A549 treated with AZD9567 at 1 μM for 4 hours (cell line): ENCODE results near the gene MOV10L1. TPM values are rescaled to one million over a fixed set of nuclear protein-coding genes. Genes with fewer than 3 reads are reported as not detected.

ENCODE experiments used
- total RNA-seq: library from RNA; stranded (reverse); fragments of 200-300 nt; extraction: Qiagen RNA extraction; gene quantifications from 5 replicates; pipeline ENCODE4 v1.2.3, GENCODE V29; 2022; ENCODE audit not compliant: insufficient read depth

The MOV10L1 gene
- total RNA-seq = not detected in 5 replicates

DNA sequence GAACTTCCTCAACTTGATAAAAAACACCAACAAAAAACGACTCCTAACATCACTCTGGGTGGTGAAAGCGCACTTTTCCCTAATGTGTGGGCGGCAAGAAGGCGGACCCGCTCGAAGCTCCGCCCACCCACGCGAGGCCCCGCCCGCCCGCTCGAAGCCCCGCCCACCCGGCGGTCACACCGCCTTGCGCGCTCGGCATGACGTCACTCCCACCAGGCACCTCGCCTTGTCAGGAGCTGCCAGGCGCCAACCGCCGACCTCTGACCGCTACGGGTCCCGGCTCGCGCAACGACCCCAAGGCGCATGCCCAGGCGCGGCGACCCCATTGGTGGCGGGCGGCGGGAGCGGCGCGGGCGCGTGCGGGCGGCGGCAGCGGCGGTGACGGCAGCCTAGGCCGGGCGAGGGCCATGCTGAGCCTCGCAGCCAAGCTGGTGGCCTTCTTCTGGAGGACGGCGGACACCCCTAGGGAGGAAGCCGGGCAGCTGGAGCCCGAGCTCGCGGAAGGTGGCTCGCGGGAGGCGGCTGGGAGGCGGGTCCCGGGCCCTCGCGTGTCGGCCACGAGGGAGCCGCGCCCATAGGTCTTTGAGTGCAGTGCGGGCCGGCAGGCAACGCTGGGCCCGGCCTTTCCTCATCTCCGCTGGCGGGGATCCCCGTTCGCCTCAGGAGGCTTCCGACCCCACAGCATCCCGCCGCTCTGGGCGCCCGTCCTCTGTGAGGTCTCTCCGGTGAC lies at the start of gene MOV10L1:
Gene MOV10L1, plus strand, starts transcription at position 325 of the 730 bp plus-strand sequence. Its CDS starts 83 bp downstream, at position 408.

DNA sequence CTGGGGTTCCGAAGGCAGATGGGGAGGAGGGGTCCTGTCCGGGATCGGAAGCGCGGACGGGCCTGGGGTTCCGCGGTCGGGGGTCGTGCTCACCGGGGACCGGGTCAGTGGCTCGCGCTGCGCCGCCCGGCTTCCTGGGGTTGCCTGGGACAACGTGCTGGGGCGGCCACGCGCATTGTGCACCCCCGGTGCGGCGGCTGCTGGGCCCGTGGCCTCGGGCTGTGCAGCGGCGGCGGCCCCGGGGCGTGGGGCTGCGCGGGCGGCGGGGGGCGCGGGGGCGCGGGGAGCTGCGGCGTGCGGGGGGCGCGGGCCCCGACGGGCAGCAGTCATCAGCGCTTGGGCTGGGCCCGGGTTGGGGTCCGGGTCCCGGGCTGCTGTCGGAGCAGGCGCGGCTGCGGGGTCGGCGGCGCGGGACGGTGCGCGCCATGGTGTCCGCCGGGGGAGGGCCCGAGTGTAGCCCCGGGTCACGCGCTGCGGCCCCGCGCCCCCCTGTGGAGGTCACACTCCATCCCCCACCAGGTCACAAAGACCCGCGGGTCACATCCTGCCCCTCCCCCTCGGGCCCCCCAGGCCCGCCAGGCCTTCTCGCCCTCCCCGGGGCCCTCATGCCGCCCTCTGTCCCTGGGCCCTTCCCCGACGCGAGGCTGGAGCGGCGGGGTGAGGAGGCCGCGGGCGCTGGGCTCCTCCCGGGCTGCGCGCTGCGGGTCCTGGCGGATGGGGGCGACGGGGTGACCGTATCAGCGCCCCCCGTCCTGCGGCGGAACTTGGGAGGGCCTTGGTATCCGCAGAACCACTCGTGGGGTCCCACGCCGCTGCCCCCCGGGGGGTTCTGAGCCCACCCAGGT lies 31.5 kb upstream of the MOV10L1 start, which contains the start of gene TTLL8:
Gene TTLL8, minus strand, starts transcription at position 238 of the 845 bp plus-strand sequence.

DNA sequence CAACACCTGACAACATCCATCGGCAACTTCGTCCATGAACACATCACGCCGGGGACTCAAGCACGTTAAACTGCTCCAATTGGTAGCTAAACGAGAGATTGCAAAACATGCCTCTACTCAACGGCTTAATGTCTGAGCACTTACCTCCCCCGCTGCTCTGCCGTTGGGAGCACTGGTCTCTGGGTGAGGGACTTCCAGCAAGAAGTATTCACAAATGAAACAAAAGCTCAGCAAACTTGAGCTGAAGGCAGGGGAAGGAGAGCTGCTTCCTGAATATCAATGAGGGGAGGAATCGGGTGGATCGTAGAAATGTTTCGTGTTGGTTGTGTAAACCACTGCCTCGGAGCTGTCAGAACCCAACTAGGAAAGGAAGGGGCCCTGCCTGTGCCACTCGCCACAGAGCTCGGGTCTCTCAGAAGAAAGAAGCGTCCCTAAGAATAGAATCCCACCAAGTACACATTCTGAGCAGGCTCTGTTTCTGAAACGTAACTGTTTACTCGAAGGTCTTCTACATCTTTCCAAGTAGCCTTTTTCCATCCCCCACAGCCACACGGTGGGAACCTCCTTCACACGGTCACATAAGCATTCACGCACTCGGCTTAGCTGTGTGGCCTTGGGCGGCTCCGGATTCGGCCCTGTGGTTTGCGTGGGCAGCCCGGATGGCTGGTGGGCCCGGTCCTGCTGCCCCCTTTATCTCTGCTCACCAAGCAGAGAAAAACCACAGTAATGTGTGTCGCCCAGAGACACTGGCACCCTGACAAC lies 4.4 kb upstream of the MOV10L1 start, which contains the start of gene MLC1:
Gene MLC1, minus strand, starts transcription at position 216 of the 762 bp plus-strand sequence. CDS start 524 bp downstream, outside the sequence.

DNA sequence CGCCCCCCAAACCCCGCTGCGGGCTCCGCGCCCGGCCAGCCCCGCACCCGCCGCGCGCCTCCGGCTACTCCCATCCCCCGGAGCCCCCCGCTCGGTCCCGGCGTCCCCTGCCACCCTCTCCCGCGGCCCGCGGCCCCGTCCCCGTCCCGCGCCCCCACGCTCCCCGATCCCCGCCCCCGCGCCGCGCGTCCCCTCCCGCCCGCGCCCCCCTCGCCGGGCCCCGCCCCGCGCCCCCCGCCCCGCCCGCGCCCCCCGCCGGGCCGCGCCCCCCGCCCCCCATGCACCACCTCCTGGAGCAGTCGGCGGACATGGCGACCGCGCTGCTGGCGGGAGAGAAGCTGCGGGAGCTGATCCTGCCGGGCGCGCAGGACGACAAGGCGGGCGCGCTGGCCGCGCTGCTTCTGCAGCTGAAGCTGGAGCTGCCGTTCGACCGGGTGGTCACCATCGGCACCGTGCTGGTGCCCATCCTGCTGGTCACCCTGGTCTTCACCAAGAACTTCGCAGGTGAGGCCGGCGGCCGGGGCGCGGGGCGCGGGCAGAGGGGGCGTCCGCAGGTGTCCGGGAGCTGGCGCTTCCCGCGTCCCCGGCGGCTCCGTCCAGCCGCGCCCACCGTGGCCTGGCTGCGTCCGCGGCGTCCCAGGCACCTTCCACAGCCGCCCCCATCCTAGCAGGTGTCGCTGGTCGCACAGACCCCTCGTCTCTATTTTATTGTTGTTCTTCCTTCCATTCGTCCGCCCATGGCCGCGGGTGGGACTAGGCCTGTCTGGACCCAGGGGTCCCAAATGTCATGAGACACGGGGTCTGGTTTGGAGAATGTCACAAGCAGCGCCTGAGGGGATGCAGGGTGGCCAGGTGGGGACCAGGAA lies 80.9 kb downstream of the MOV10L1 start, which contains the start of gene PANX2:
Gene PANX2, plus strand, starts transcription at position 279 of the 866 bp plus-strand sequence. Its CDS starts 0 bp downstream, at position 279.

DNA sequence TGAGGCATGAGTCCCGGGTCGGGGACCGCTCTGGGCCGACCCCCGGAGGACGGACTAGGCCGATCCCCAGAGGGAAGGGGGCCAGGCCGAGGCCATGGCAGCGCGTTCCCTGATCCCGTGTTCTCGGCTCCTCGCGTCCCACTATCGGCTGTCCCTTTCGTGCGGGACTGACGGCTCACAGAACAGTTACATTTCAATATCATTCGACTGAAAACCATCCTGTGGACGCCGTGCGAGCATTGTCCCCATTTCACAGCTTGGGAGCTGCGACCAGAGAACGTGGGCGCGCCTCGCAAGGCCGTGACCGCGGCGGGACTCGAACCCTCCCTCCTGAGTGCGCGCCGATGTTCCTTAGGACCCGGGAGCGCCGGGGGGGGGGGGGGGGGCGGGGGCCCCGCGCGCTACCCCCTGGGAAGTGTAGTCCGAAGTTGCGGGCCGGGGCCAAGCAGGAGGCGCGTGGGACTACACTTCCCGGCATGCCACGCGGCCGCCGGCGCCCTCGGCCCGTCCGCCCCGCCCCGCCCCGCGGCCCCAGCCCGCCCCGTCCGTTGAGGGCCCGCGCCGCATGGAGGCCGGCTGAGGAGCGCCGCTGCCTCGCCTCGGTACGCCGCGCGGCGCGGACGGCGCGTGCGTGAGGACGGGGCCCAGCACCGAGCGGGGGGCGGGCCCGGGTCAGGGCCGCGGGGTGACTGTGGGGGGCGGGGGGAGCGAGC lies 95.7 kb downstream of the MOV10L1 start, which contains the start of gene TRABD:
Gene TRABD, plus strand, starts transcription at position 539 of the 713 bp plus-strand sequence. CDS start 7,148 bp downstream, outside the sequence.

DNA sequence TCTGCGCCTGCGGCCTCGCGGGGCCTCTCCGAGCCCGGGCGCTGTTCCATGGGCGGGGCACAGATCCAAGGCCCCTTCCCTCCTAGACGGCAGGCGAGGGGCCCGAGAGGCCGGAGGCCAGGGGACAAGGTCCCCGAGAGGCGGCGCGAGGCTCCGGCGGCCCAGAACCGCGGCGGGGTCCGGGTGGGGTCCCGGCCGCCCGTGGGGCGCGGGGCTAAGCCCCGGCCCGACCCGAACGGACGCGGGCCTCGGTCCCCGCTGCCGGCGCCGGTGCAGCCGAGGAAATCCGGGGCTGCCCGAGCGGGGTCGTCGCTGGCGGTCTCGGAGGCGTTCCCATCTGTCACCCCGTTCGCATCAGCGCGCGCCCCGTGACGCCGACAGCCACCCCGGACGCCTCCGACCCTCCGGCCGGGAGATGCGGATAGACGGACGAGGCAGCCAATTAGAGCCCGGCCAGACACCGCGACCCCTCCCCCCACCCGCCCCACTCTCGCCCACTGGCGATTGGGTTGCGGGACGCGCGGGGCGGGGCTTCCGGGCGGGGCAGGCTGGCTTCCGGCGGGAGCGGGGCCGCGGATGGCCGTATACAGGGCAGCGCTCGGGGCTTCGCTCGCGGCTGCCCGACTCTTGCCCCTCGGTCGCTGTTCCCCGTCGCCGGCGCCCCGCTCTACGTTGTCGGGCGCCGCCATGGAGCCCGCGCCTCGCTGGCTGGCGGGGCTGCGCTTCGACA lies 110.8 kb downstream of the MOV10L1 start, which contains the start of gene SELENOO:
Gene SELENOO, plus strand, starts transcription at position 551 of the 730 bp plus-strand sequence. Its CDS starts 26 bp downstream, at position 577.

Other genes starting within 250 kb of the MOV10L1 start
- 10.7 to 13.0 TPM (median 12.2 TPM) in 5 replicates for gene ZBED4, start 236.2 kb upstream of the MOV10L1 start, total RNA-seq
- 9.2 to 11.9 TPM (median 10.0 TPM) in 5 replicates for gene ALG12, start 171.6 kb upstream of the MOV10L1 start, total RNA-seq
- 19.1 to 30.5 TPM (median 29.0 TPM) in 5 replicates for gene CRELD2, start 171.4 kb upstream of the MOV10L1 start, total RNA-seq
- gene PIM3, start 129.2 kb upstream of the MOV10L1 start, total RNA-seq = 27.6 to 74.8 TPM (median 71.5 TPM) in 5 replicates
- gene IL17REL, start 77.2 kb upstream of the MOV10L1 start, total RNA-seq = 0.03 to 0.05 TPM (median 0.04 TPM) in 3 of 5 replicates, not detected in the others
- gene TTLL8, start 31.7 kb upstream of the MOV10L1 start, total RNA-seq = not detected in 5 replicates
- not detected in 5 replicates for gene MLC1, start 4.6 kb upstream of the MOV10L1 start, total RNA-seq
- gene PANX2, start 80.7 kb downstream of the MOV10L1 start, total RNA-seq = 3.7 to 6.1 TPM (median 5.7 TPM) in 5 replicates
- 22.1 to 36.4 TPM (median 35.5 TPM) in 5 replicates for gene TRABD, start 95.9 kb downstream of the MOV10L1 start, total RNA-seq
- 9.7 to 22.0 TPM (median 20.0 TPM) in 5 replicates for gene SELENOO, start 111.0 kb downstream of the MOV10L1 start, total RNA-seq
- gene TUBGCP6, start 155.0 kb downstream of the MOV10L1 start, total RNA-seq = 3.7 to 13.2 TPM (median 12.8 TPM) in 5 replicates
- 9.1 to 13.8 TPM (median 13.0 TPM) in 5 replicates for gene HDAC10, start 161.3 kb downstream of the MOV10L1 start, total RNA-seq
- gene MAPK12, start 171.7 kb downstream of the MOV10L1 start, total RNA-seq = 15.3 to 28.9 TPM (median 26.4 TPM) in 5 replicates
- 6.2 to 8.0 TPM (median 7.1 TPM) in 5 replicates for gene MAPK11, start 180.4 kb downstream of the MOV10L1 start, total RNA-seq
- 113 to 126 TPM (median 115 TPM) in 5 replicates for gene PLXNB2, start 217.6 kb downstream of the MOV10L1 start, total RNA-seq
- gene DENND6B, start 237.0 kb downstream of the MOV10L1 start, total RNA-seq = 2.3 to 4.0 TPM (median 4.0 TPM) in 5 replicates